ENCODE results near the gene KIF14. TPM values are rescaled to one million over a fixed set of nuclear protein-coding genes. Genes with fewer than 3 reads are reported as not detected.

KIF14 gene
- total and polyA plus RNA-seq, 2 donors (not counting 3 experiments of a cell fraction or from before 2014, with no cell fraction given): 1.5 to 13.8 TPM

DNA sequence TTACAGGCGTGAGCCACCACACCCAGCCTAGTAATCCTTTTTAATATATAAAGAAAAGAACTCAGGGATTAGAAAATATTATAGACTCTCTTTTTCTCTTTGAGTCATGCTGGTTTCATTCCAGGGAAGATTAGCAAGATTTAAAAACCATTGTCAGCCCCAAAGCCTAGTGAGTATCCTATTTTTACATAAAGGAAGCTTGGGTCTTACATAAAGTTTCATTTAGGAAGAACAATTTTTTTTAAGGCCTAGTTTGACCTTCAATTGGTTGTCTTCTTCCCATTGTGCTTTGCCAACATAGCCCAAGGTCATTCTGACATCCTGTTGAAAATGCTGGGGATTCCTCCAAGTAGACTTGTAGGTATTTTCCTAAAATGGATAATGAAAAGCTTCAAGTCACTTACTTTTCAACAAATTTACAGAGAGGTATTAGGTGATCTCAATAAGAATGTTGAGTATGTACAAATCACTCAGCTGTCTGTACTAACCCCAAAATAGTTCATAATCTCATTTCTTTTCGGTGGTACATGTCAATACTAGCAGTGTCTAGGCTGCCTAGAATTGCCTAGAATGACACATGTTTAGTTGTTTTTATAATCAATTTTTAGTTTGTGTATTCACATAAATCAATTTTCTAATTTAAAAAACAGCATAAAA, 4.3 kb upstream of the KIF14 start:
- TF ChIP-seq POLR2A (IDR thresholded peaks at IDR 0.05; ENCODE audit: low read depth, low read length) (no peak), MYC (IDR thresholded peaks at IDR 0.05; ENCODE audit: low read depth, low read length) (no peak), POLR2AphosphoS5 (IDR thresholded peaks at IDR 0.05; ENCODE audit: insufficient read depth, low read depth, low read length) (no peak), FOS (IDR thresholded peaks at IDR 0.05; ENCODE audit: borderline replicate concordance, insufficient read depth, low read length) (no peak), EZH2 (IDR thresholded peaks at IDR 0.05; ENCODE audit: borderline replicate concordance, low read depth, low read length, severe bottlenecking) (no peak), GATA2 (IDR thresholded peaks at IDR 0.05; ENCODE audit: insufficient read depth, insufficient read length, low read depth, low read length) (no peak), JUN (IDR thresholded peaks at IDR 0.05; ENCODE audit: borderline replicate concordance, insufficient read depth, insufficient read length, low read depth) (no peak)
- TF ChIP-seq, protein P1, sequence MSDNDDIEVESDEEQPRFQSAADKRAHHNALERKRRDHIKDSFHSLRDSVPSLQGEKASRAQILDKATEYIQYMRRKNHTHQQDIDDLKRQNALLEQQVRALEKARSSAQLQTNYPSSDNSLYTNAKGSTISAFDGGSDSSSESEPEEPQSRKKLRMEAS (IDR thresholded peaks at IDR 0.05; ENCODE audit: insufficient read depth, insufficient read length): no peak
- TF ChIP-seq, protein P2, sequence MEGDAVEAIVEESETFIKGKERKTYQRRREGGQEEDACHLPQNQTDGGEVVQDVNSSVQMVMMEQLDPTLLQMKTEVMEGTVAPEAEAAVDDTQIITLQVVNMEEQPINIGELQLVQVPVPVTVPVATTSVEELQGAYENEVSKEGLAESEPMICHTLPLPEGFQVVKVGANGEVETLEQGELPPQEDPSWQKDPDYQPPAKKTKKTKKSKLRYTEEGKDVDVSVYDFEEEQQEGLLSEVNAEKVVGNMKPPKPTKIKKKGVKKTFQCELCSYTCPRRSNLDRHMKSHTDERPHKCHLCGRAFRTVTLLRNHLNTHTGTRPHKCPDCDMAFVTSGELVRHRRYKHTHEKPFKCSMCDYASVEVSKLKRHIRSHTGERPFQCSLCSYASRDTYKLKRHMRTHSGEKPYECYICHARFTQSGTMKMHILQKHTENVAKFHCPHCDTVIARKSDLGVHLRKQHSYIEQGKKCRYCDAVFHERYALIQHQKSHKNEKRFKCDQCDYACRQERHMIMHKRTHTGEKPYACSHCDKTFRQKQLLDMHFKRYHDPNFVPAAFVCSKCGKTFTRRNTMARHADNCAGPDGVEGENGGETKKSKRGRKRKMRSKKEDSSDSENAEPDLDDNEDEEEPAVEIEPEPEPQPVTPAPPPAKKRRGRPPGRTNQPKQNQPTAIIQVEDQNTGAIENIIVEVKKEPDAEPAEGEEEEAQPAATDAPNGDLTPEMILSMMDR (IDR thresholded peaks at IDR 0.05; ENCODE audit: extremely low read depth in 1 of 2, insufficient read depth in 1 of 2, low read depth in 1 of 2, low read length in 2 of 2): no peak
- Histone ChIP-seq H2AFZ (ENCODE audit: low read depth, low read length) (no peak overlapping the region), H3K36me3 (ENCODE audit: control insufficient read depth in 2 of 2, extremely low read depth in 1 of 2, insufficient read depth in 2 of 2, low read length in 2 of 2) (no peaks in the 10 kb centered on the region), H3K9me1 (replicated peaks; ENCODE audit: control insufficient read depth, extremely low read depth, insufficient read depth, low read length) (no peaks in the 10 kb centered on the region), H3K4me1 (ENCODE audit: control insufficient read depth, extremely low read depth, insufficient read depth, low read length) (peaks cover 11% of the 10 kb centered on the region), H3K9ac (replicated peaks; ENCODE audit: extremely low read depth, insufficient read depth, low read length) (no peak overlapping the region), H3K4me3 (replicated peaks in 1 of 3; ENCODE audit: insufficient read depth in 1 of 3, low read depth in 1 of 3, low read length in 3 of 3) (no peak overlapping the region), H3K79me2 (ENCODE audit: control insufficient read depth, insufficient read depth, low read length) (peaks cover 3% of the 10 kb centered on the region), H3K9me3 (replicated peaks; ENCODE audit: control insufficient read depth, insufficient read depth, low read length) (no peaks in the 10 kb centered on the region), H3K4me2 (ENCODE audit: insufficient read depth, low read length) (no peak overlapping the region), H4K20me1 (replicated peaks; ENCODE audit: control insufficient read depth, extremely low read depth, insufficient read depth, low read length) (no peaks in the 10 kb centered on the region), H3K27ac (ENCODE audit: insufficient read depth, low read depth, low read length) (no peak overlapping the region), H3K27me3 (ENCODE audit: control insufficient read depth in 2 of 2, insufficient read depth in 2 of 2, low read length in 2 of 2) (no peaks in the 10 kb centered on the region)
- DNase-seq (ENCODE audit: low read depth, low spot score): peak; percentile 25
- CTCF ChIA-PET: interaction anchor here (1.0 to 5.8 kb wide), 5 partner anchors 9 to 177 kb away, joined by 3 to 177 read pairs (median 6); partner anchors contain the start of gene DDX59
- no peak for FAIRE-seq
- no TSS peak for BruUV-seq (replicated peaks)
- POLR2A ChIA-PET: no interaction called here
- intact Hi-C loops (cut with micrococcal nuclease): loop anchor here (5.0 kb wide), 3 partner anchors 347 to 487 kb away; partner anchors contain the start of gene CACNA1S
- dilution Hi-C loops (cut with MboI; ENCODE audit: extremely low pct_ligation_motif_present, low sequenced_read_pairs): loop anchor here (25.0 kb wide), 1 partner anchor 162 kb away; no protein-coding TSS in a partner anchor

Data from endothelial cell of umbilical vein (primary cell).